ENCODE data around the gene CUL5.

The CUL5 gene

DNA sequence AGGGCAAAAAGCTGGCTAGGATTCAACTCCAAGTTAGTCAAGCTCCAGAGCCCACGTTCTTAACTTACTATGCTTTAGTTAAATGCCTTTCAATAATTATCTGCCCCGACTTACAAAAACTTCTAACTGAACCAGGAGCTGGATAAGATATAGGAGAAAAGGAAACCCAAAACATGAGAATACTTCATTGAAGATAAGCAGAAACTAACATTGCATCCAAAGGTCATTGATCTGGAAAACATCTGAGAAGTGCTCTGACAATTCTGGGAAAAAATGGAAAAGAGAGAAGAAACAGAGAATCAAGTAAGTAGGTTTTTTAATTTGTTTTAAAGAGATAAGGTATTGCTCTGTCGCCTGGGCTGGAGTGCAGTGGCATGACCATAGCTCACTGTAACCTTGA is 139.9 kb downstream of the CUL5 start:
- no peak for TF ChIP-seq POLR2A (IDR thresholded peaks at IDR 0.05; ENCODE audit: low read length)
- no peak for TF ChIP-seq GATA1 (IDR thresholded peaks at IDR 0.05; ENCODE audit: low read depth, low read length)
- no peak for DNase-seq

GRCh38 chr11:108154591-108154990 is 145.9 kb downstream of the CUL5 start:
- DNase-seq = no peak
- TF ChIP-seq POLR2A (IDR thresholded peaks at IDR 0.05; ENCODE audit: low read length) = no peak
- no peak for TF ChIP-seq GATA1 (IDR thresholded peaks at IDR 0.05; ENCODE audit: low read depth, low read length)
